Kidney (tissue), 14 donors: ENCODE measurements around the gene RAVER1. TPM values are rescaled to one million over a fixed set of nuclear protein-coding genes. Genes with fewer than 3 reads are reported as not detected.

Experiments
- DNase-seq, 5 donors: peaks; one replicate each; pipeline ENCODE4 v3.0.0-alpha.2; 2013 to 2020
- FAIRE-seq: peaks from 2 replicates; lab custom pipeline; 2012; peaks lifted over from hg19 to GRCh38; lab: Jason Lieb, UNC
- H3K27ac ChIP-seq, 2 donors: one replicate each; pipeline ENCODE4 v1.7.0; 2013; ENCODE audit warnings: low read depth in 2 of 2, low read length in 2 of 2, inconsistent platforms in 1 of 2
- H3K27me3 ChIP-seq: one replicate; pipeline ENCODE4 v1.7.1; 2013; ENCODE audit warnings: low read length, inconsistent platforms; ENCODE audit not compliant: control insufficient read depth, insufficient read depth
- H3K36me3 ChIP-seq, 3 donors: one replicate each; pipeline versions ENCODE4 v1.7.0 to v1.7.1; 2013; ENCODE audit warnings: low read length in 3 of 3, control low read depth in 1 of 3, inconsistent platforms in 1 of 3; ENCODE audit not compliant: insufficient read depth in 3 of 3, control insufficient read depth in 2 of 3
- H3K4me1 ChIP-seq, 3 donors: one replicate each; pipeline versions ENCODE4 v1.7.0 to v1.7.1; 2013; ENCODE audit warnings: low read length in 3 of 3, inconsistent platforms in 1 of 3, low read depth in 1 of 3; ENCODE audit not compliant: control insufficient read depth in 2 of 3, insufficient read depth in 2 of 3
- H3K4me3 ChIP-seq, 3 donors: one replicate each; pipeline versions ENCODE4 v1.7.0 to v1.8.1; 2013; ENCODE audit warnings: low read length in 3 of 3, control low read depth in 1 of 3, inconsistent platforms in 1 of 3
- H3K9ac ChIP-seq, 3 donors: one replicate each; pipeline versions ENCODE4 v1.7.0 to v1.7.1; 2013; ENCODE audit warnings: low read length in 3 of 3, control low read depth in 1 of 3, inconsistent platforms in 1 of 3
- H3K9me3 ChIP-seq, 3 donors: one replicate each; pipeline versions ENCODE4 v1.7.0 to v1.7.1; 2013; ENCODE audit warnings: low read length in 3 of 3, control low read depth in 1 of 3, inconsistent platforms in 1 of 3; ENCODE audit not compliant: control insufficient read depth in 2 of 3, insufficient read depth in 1 of 3
- intact Hi-C: fragments of 100-400 bp; cut with DNase I; formaldehyde crosslinking; loops from one replicate; pipeline ENCODE4 v1.11.1; 2022
- polyA plus RNA-seq: library from polyadenylated mRNA; stranded (reverse); fragments of 350-450 nt; fragmentation: Illumina TruSeq; extraction: RNeasy Lipid Tissue Mini Kit (QIAGEN cat#74804); gene quantifications from one replicate; pipeline ENCODE4 v1.2.3, GENCODE V29; 2014; ENCODE audit warnings: low read depth, low replicate concordance; ENCODE audit not compliant: insufficient read depth
- total RNA-seq: library from RNA; stranded (reverse); fragmentation: NEBNext Ultra II Directional; extraction: Animal tissue kit (Norgen Biotek cat#: 25700); gene quantifications from one replicate; pipeline ENCODE4 v1.2.1, GENCODE V29; 2021
- TF ChIP-seq, protein P1 (sequence below): IDR thresholded peaks from 3 replicates; pipeline ENCODE4 v1.5.1; 2012; ENCODE audit warnings: mild to moderate bottlenecking, moderate library complexity, borderline replicate concordance; ENCODE audit not compliant: insufficient read depth; ENCODE audit errors: extremely low read depth
- donor health status: control.
- donor health status: control.
- donor health status: control.
- donor health status: control.
- donor health status: control.
- donor health status: DM: yes; HTN: yes; CAD: no.
- donor health status: Normal renal cell carcinoma (clear cell type).

Gene RAVER1
- total and polyA plus RNA-seq, 2 donors from 2014 or later = 9.1 to 38.4 TPM

DNA sequence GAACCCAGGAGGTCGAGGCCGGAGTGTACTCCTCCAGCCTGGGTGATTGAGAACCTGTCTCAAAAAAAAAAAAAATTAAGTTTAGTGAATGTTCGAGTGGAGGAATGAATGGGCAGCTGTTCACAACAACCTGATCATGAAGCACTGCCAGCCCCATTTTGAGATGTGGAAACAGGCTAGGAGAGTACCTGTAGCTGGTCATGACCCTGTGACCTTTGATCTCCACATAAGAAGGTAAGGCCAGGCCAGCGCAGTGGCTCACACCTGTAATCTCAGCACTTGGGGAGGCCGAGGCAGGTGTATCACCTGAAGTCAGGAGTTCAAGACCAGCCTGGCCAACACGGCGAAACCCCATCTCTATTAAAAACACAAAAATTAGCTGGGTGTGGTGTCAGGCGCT is 7.6 kb downstream of the RAVER1 start:
- Histone ChIP-seq H3K9me3 (no peaks in the 10 kb centered on the region), H3K27ac (no peak overlapping the region), H3K4me3 (no peak overlapping the region), H3K4me1 (no peaks in the 10 kb centered on the region), H3K27me3 (no peaks in the 10 kb centered on the region), H3K36me3 (peaks cover 8 to 37% (median 20%) of the 10 kb centered on the region in 3 donors), H3K9ac (no peak overlapping the region)
- intact Hi-C loops = no loop called here
- FAIRE-seq (no peak), DNase-seq (no peak)
- TF ChIP-seq, protein P1, sequence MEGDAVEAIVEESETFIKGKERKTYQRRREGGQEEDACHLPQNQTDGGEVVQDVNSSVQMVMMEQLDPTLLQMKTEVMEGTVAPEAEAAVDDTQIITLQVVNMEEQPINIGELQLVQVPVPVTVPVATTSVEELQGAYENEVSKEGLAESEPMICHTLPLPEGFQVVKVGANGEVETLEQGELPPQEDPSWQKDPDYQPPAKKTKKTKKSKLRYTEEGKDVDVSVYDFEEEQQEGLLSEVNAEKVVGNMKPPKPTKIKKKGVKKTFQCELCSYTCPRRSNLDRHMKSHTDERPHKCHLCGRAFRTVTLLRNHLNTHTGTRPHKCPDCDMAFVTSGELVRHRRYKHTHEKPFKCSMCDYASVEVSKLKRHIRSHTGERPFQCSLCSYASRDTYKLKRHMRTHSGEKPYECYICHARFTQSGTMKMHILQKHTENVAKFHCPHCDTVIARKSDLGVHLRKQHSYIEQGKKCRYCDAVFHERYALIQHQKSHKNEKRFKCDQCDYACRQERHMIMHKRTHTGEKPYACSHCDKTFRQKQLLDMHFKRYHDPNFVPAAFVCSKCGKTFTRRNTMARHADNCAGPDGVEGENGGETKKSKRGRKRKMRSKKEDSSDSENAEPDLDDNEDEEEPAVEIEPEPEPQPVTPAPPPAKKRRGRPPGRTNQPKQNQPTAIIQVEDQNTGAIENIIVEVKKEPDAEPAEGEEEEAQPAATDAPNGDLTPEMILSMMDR = no peak

- Histone ChIP-seq H3K9me3 (no peaks in the 10 kb centered on the region), H3K4me1 (no peaks in the 10 kb centered on the region), H3K4me3 (no peak overlapping the region), H3K9ac (no peak overlapping the region), H3K36me3 (peaks cover 6 to 24% (median 13%) of the 10 kb centered on the region in 3 donors), H3K27me3 (no peaks in the 10 kb centered on the region), H3K27ac (no peak overlapping the region)
- TF ChIP-seq, protein P1 = no peak
- DNase-seq (no peak), FAIRE-seq (no peak)
- intact Hi-C loops = no loop called here
Observed at GRCh38 chr19:10321874-10322835, 11.2 kb downstream of the RAVER1 start.

- intact Hi-C loops = no loop called here
- FAIRE-seq (no peak), DNase-seq (no peak)
Observed at GRCh38 chr19:10321417-10321797, 11.9 kb downstream of the RAVER1 start.

More at GRCh38 chr19:10321417-10321797, 11.9 kb downstream of the RAVER1 start:
- H3K9ac ChIP-seq = no peak overlapping the region
- TF ChIP-seq, protein P1 = no peak
- H3K9me3 ChIP-seq = no peaks in the 10 kb centered on the region
- no peaks in the 10 kb centered on the region for H3K4me1 ChIP-seq
- peaks cover 6 to 21% (median 13%) of the 10 kb centered on the region in 3 donors for H3K36me3 ChIP-seq
- H3K27ac ChIP-seq = no peak overlapping the region
- no peak overlapping the region for H3K4me3 ChIP-seq
- H3K27me3 ChIP-seq = no peaks in the 10 kb centered on the region
